Fibroblast of skin of right biceps (primary cell): ENCODE measurements around the gene YIF1B.
"Not testable (repeated sequence)": the region's sequence is repeated elsewhere in the genome, so short reads cannot be mapped to it uniquely, and the experiment has no call there.

ENCODE experiments used
- DNase-seq: peaks from one replicate; pipeline ENCODE4 v3.0.0-alpha.2; 2013

YIF1B gene, protein sequence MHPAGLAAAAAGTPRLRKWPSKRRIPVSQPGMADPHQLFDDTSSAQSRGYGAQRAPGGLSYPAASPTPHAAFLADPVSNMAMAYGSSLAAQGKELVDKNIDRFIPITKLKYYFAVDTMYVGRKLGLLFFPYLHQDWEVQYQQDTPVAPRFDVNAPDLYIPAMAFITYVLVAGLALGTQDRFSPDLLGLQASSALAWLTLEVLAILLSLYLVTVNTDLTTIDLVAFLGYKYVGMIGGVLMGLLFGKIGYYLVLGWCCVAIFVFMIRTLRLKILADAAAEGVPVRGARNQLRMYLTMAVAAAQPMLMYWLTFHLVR

DNA sequence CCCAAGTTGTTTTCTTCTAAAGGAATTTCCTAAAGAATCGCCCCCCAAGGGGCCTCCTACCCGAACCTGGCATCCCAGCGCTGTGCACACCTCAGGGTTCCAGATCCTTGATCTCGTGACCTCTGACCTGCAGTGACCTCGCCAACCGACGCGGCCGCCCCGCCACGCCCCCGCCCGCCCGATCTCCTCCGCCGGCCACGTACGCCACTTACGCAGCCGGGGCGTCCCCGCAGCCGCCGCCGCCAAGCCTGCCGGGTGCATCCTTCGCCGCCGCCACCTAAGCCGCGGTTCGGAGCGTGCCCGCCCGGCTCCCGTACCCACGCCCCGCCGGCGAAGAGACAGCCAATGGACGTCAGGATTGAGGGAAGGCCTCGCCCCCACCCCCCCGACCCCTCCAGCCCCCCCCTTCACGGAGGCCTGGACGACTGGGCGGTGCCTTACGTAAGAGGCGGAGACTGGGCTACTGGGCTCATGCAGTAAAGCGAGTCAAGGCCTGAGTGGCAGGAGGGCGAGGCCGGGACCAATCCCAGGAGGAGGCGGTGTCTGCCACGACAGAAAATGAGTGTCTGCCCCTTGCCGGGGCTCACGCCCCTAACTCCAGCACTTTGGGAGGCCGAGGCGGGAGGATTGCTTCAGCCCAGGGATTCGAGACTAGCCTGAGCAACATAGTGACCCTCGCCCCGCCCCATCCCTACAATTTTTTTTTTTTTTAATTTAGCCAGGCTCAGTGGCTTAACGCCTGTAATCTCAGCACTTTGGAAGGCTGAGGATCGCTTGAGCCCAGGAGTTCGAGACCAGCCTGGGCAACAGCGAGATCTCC lies at the start of gene YIF1B:
YIF1B (minus strand) TSS at position 291 of the 820 bp plus-strand sequence; CDS start at position 261, 30 bp downstream.
- DNase-seq, result peak; percentile 98

DNA sequence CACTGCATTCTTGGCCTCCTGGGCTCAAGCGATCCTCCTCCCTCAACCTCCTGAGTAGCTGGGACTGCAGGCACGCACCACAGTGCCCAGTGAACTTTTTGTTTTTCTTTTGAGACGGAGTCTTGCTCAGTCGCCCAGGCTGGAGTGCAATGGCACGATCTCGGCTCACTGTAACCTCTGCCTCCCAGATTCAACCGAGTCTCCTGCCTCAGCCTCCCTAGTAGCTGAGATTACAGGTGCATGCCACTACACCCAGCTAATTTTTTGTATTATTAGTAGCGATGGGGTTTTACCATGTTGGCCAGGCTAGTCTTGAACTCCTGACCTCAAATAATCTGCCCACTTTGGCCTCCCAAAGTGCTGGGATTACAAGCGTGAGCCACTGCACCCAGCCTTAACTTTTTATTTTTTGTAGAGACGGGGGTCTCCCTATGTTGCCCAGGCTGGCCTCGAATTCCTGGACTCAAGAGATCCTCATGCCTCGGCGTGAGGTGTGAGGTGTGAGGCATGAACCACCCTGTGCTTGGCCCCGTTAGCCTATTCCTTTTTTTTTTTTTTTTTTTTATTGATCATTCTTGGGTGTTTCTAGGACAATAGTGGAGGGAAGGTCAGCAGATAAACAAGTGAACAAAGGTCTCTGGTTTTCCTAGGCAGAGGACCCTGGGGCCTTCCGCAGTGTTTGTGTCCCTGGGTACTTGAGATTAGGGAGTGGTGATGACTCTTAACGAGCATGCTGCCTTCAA lies 47.4 kb upstream of the YIF1B start:
- not testable (repeated sequence) for DNase-seq

DNA sequence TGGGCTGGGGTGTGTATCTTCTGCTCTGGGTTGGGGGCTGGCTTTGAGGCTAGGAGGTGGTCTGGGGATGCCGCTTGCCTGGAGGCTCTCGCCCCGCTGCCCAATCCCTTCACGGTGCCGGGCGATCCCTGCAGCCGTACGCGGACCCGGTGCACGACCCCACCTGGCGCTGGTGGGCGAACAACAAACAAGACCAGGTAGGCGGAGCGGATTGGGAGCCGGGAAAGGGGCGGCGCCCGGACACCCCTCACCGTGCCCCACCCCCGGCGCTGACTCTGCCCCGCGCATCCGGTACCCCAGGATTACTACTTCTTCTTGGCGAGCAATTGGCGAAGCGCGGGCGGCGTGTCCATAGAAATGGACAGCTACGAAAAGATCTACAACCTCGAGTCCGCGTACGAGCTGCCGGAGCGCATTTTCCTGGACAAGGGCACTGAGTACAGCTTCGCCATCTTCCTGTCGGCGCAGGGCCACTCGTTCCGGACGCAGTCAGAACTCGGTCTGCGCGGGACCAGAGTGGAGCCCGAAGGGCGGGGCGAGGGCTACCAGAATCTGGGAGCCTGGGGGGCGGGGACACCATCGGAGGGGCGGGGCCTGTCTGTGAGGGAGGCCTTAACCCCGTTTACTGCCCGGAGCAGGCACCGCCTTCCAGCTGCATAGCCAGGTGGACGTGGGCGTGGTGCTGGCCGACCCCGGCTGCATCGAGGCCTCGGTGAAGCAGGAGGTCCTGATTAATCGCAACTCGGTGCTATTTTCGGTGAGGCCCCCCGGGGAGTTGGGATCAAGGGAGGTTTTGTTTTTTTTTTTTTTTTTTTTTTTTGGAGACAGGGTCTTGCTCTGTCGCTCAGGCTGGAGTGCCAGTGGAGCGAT lies 46.6 kb upstream of the YIF1B start:
- DNase-seq, result peak; percentile 52

DNA sequence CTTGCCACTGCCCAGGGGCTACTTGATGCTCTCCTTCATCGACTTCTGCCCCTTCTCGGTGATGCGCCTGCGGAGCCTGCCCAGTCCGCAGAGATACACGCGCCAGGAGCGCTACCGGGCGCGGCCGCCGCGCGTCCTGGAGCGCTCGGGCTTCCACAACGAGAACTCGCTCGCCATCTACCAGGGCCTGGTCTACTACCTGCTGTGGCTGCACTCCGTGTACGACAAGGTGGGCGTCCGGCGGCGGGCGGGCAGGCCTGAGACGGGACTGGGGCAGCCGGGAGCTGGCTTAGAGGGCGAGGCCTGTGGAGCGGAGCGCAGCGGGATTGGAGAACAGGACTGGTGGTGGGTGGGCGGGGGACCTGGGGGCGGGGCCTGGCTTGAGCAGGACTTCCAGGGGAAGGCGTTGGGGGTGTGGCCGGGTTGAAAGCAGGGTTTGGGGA lies 45.9 kb upstream of the YIF1B start:
- peak; percentile 65 for DNase-seq

DNA sequence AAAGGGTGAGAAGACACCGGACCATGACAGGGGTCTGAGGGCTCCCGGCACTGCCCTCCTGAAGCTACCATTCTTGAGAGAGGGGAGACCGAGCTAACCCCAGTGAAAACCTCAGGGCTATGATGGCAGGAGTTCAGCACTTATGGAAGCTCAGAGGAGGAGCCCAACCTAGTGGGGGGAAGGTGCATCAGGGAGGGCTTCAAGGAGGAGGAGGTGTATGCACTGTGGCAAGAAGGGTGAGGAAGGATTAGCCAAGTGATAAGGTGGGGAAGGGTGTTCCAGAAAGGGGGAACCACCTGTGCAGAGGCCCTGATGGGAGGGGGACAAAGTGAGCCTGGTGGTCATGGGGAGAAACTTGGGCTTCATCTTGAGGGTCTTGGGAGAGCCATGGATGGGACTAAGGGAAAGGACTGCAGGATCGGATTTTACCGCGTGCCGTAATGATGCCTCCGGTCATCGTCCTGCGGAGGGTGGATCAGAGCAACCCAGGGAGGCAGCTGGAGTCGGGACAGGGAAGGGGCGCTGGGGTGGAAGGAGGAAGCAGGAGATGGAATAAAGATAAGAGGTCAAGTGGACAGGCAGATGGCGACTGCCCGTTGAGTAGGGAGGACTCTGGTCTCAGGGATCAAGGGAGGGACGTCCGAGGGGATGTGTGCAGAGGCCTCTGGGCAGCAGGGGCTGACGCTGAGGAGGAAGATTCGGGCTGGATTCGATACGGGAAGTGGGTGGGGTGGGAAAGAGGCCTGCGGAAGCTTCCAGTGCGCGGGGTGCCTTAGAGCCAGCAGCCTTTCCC lies 45.3 kb upstream of the YIF1B start:
- no peak for DNase-seq

DNA sequence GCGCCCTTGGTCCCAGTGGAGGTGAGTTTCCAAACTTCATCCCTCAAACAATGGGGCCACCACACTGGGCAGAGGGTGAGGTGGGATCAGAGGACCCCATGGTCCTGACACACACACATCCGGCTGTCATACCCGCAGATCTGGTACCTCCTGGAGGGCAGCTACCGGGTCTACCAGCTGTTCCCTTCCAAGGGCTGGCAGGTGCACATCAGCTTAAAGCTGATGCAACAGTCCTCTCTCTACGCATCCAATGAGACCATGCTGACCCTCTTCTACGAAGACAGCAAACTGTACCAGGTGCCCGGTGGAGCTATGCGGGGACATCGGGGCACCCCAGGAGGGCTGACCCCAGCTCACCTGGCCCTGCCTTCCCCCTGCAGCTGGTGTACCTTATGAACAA lies 44.6 kb upstream of the YIF1B start:
- DNase-seq, result no peak

DNA sequence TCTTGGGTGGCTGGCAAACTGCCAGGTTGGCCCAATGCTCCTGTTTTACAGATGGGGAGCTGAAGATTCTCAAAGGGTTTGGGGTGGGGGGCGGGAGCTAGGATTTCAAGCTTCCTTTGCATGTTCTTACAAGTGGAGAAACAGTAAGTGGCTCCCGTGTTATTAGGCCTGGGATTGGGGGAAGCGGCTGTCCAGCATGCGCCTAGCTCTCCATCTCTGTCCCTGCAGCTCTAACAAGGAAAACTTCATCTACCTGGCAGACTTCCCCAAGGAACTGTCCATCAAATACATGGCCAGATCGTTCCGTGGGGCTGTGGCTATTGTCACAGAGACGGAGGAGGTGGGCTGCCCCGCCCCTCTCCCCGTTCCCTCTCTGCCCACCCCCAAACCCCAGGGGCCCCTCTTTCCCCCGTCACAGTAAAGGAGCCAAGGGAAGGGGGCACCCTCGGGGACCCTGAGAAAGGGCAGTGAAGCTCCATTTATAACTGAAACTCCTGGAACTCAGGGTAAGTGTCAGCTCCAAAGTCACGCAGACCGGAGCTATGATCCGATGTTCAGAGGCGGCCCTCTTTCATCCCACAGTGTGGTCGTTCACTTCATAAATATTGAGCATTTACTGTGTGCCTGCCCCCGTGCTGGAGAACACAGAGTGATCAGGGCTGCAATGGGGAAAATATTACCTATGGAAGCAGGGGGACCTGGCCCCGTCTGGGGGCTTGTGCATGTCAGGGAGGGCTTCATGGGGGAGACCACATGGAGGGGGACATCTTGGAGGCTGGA lies 43.7 kb upstream of the YIF1B start:
- no peak for DNase-seq

DNA sequence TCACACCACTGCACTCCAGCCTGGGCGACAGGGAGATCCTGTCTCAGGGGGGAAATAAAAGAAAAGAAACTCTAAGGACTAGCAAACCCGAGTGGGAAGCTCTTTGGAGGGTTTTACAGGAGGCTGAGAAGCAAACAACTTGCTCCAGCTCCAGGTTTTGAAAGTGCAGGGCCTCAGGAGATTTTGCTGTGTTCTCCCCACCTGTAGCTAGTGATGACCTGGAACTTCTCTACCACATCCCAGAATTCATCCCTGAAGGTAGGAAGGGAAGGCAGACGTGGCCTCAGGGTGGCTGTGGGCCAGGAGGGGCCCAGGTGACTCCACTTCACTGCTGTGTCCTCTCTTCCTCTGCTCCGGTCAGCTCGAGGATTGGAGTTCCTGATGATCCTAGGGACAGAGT lies 42.3 kb upstream of the YIF1B start:
- DNase-seq, result no peak

DNA sequence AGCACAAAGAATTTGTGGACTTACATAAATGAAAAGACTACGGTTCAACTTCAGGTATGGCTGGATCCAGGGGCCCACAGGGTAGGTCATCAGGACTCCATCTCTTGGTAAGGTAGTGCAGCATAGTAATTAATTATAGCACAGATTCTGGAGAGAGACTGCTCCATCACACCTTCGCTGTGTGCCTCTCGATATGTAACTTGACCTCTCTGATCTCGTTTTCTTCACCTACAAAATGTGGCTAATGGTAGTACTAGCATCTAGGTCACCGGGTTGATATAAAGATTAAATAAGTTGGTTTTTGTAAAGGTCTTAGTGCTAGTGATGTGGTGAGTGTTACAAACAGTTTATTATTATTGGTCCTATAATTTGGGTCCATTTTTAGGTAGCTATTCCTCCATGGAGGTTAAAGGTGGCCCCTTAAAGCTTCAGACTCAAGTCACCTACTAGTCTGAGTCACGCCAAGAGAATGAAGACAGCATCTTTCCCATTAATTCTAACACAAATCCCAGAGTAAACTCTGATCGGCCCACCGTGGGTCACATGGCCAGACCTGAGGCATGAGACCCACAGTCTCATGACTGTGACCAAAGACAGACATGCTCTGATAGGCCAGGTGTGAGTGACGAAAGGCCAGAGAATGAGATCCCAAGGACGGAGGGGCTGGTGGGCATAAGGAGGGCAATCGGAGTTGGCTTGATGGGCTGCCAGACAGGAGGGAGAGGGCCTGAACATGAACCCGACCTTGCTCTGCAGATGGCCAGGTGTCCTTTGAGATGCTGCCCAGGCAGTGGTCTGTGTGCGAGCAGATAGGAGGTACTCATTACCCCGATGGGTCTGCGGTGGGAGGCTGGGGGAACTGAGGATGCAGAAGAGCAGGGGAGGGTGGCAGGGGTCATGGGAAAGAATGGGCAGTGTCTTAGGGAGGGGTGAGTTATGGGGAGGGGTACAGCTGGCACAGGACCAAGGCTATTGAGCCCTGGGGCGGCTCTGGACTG lies 40.3 kb upstream of the YIF1B start:
- no peak for DNase-seq

DNA sequence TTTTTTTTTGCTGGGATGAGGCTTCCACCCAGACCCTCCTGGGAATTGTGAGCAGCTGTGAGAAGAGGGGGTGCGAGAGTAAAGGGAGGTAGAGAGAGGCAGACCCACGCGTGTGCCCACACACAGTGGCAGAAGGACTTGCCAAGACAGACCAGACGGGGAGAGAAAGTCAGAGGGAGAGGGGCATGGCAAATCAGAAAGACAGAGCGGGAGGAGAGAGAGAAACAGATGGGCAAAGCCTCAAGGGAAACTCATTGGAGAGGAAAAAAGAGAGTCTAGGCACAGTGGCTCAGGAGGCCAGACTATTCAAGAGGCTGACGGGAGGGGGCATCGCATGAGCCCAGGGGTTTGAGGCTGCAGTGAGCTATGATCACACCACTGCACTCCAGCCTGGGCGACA lies 36.9 kb upstream of the YIF1B start:
- DNase-seq, result no peak

DNA sequence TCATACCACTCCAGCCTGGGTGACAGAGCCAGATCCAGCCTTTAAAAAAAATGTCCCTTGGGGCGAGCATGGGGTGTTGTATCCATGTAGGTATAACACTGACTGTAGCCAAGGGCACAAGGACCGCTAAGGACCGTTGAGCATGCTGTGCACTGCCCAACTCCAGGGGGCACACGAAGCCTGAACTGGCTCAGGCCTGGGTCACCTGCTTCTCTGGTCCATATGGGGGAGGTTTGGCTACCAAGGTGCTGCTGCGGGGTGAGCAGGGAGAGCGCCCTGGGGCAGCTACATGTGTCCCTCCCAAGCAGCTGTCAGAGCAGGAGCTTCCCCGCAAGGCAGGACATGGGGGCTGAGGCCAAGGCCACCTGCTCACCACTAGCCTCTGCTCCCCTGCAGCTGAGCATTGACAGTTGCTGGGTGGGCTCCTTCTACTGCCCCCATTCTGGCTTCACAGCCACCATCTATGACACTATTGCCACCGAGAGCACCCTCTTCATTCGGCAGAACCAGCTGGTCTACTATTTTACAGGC lies 36.2 kb upstream of the YIF1B start:
- no peak for DNase-seq

DNA sequence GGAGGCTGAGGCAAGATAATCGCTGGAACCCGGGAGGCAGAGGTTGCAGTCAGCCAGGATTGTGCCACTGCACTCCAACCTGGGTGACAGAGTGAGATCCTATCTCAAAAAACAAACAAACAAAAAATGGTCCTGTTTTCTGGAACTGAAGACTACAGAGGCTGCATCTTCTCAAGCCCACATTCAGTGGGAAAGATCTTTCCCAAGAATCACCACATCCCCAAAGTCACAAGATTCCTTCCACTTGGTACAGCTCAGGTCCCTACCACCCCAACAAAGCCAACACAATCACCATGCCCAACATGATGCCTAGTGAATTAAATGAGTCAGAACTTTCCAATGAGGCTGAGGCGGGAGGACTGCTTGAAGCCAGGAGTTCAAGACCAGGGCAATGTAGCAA lies 35.1 kb upstream of the YIF1B start:
- DNase-seq, result no peak

DNA sequence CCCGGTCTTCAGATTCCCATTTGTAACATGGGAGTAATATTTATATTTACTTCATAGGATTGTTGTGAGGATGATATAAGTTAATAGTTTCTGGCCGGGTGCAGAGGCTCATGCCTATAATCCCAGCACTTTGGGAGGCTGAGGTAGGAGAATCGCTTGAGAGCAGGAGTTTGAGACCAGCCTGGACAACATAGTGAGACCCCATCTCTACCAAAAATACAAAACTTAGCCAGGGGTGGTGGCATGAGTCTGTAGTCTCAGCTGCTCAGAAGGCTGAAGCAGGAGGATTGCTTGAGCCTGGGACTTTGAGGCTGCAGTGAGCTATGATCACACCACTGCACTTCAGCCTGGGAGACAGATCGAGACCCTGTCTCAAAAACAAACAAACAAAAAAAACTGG lies 31.1 kb upstream of the YIF1B start:
- DNase-seq, result no peak

DNA sequence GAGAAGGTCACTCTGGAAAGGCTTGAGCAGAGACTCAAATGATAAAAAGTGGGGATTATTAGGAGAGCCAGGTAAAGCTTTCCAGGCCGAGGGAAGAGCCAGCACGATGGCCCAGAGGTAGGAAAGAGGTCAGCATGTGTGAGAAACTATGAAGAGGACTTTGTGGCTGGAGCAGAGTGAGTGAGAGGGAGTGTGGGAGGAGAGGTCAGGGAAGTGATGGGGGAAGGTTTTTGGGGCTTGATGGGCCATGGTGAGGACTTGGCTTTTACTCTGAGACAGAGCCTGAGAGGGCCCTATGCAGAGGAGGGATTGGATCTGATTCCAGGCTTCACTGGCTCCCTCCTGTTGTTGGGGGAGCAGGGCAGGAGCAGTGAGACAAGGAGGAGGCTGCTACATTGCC lies 25.2 kb upstream of the YIF1B start:
- no peak for DNase-seq

DNA sequence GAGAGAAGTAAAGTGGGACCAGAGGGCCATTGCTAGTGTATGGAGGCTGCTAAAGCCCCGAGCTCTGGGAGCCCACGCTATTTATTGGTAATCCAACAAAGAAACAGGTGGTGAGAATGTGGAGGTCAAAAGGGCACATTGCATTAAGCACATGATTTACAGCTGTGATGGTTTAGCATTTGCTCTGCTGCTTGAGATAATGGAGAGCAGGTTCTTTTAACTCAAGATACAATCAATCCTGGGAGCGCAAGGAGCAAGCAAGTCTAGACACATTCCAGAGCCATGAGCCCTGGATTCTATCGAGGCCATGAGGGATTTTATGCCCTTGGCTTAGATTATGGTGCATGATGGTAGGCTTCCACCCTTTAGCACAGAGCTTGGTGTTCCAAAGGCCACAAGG lies 23.3 kb upstream of the YIF1B start:
- peak; percentile 29 for DNase-seq

DNA sequence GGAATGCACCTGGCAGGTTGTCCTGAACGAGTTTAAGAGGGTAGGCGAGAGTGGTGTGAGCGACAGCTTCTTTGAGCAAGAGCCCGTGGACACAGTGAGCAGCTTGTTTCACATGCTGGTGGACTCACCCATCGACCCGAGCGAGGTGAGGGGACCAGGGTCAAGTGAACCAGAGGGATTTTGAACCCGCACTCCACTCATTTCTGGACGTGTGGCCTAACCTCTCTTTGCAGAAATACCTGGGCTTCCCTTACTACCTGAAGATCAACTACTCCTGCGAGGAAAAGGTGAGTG lies 21.6 kb upstream of the YIF1B start:
- no peak for DNase-seq

DNA sequence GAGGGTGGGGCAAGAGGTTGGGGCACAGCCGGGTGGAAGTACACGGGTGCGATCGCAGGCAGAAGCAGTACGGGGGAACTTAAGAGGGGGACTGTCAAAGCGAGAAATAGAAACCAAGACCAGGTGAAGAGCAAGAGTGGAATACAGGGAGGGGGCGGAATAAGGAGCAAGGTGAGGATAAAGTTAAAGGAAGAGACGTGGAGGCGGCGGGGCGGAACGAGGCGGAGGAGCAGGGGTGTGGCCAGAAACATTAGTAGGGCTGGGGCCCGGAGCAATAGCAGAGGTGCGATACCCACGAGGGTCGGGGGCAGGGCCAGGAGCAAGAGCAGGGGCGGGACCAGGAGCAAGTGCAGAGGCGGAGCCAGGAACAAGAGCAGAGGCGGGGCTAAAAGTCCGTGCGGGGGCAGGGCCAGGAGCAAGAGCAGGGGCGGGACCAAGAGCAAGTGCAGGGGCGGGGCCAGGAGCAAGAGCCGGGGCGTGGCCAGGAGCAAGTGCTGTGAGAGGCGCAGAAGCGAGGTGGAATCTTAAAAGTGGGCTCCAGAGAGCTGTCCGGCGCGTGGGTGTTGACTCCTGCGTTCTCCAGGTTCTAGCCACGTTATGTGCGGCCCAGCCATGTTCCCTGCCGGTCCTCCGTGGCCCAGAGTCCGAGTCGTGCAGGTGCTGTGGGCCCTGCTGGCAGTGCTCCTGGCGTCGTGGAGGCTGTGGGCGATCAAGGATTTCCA lies 21.1 kb upstream of the YIF1B start:
- DNase-seq, result peak; percentile 81

DNA sequence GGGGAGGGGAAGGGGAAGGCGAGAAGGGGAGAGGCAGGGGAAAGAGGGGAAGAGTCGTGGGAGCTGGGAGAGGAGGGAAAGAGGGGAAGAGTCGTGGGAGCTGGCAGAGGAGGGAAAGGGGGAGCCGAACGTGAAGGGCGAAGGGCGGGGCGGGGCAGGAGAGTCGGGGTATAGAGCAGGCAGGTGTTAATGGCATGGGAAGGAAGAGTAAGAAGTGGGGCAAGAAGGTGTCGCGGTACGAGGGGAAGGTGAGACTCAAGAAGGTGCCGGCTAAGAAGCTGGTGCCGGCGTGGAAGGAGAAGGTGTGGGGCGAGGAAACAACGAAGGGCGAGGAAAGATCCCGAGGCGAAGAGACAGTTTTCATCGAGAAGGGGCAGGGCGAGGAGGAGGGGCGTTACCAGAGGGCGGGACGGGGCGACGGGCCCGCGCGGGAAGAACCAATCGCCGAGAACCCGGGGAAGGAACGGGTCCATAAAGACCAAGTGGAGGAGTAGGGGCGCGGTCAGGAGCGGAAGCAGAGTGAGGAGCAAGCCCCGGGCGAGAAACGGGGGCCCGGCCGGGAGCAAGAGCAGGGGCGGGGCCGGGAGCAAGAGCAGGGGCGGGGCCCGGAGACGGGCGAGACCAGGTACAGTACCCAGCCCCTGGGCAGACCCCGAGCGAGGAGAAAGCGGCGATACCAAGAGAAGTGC lies 20.3 kb upstream of the YIF1B start:
- peak; percentile 94 for DNase-seq
